Measurements from ENCODE around the gene CNTN4. TPM values are rescaled to one million over a fixed set of nuclear protein-coding genes. Genes with fewer than 3 reads are reported as not detected.

CNTN4 gene
- total and polyA plus RNA-seq, 2 of the 8 experiments (the other 6 are each of a cell fraction or from before 2014, with no cell fraction given), result 0.41 to 2.2 TPM

- Histone ChIP-seq H2BK5ac (ENCODE audit: low read depth, low read length) (no peak overlapping the region), H3K23me2 (ENCODE audit: low read depth, low read length) (no peaks in the 10 kb centered on the region), H3K4me1 (replicated peaks in 1 of 4; ENCODE audit: control insufficient read depth in 3 of 4, insufficient read depth in 4 of 4, low read length in 3 of 4) (no peaks in the 10 kb centered on the region), H2AFZ (ENCODE audit: low read length) (no peak overlapping the region), H2BK120ac (replicated peaks; ENCODE audit: low read depth, low read length) (no peak overlapping the region), H3K79me2 (ENCODE audit: control insufficient read depth in 1 of 2, insufficient read depth in 2 of 2, low read length in 2 of 2) (no peaks in the 10 kb centered on the region), H3K9me3 (ENCODE audit: insufficient read depth in 2 of 2, low read depth in 1 of 2, low read length in 1 of 2) (no peaks in the 10 kb centered on the region), H3K9ac (replicated peaks in 1 of 4; ENCODE audit: extremely low read depth in 1 of 4, low read depth in 3 of 4, low read length in 3 of 4) (no peak overlapping the region), H4K5ac (ENCODE audit: insufficient read length, low read depth, low read length) (no peak overlapping the region), H3K4me3 (ENCODE audit: extremely low read depth in 1 of 4, insufficient read depth in 2 of 4, low read depth in 3 of 4, low read length in 4 of 4) (no peak overlapping the region), H4K91ac (replicated peaks; ENCODE audit: insufficient read length, low read length) (no peak overlapping the region), H2BK12ac (ENCODE audit: low read depth, low read length) (no peak overlapping the region), H3K79me1 (ENCODE audit: low read depth, low read length) (no peaks in the 10 kb centered on the region), H2BK15ac (ENCODE audit: low read length) (no peak overlapping the region), H3K23ac (ENCODE audit: insufficient read length) (no peak overlapping the region), H3K36me3 (ENCODE audit: control insufficient read depth in 2 of 4, insufficient read depth in 4 of 4, low read length in 3 of 4) (no peaks in the 10 kb centered on the region), H3K14ac (ENCODE audit: insufficient read length) (no peak overlapping the region), H2BK20ac (ENCODE audit: low read length) (no peak overlapping the region), H3K4ac (replicated peaks; ENCODE audit: insufficient read length, low read depth, low read length) (no peak overlapping the region), H3K18ac (ENCODE audit: extremely low read depth, low read length) (no peak overlapping the region), H3K27ac (ENCODE audit: low read depth, low read length) (no peak overlapping the region), H2AK5ac (ENCODE audit: low read depth, low read length) (no peak overlapping the region), H4K20me1 (replicated peaks in 1 of 2; ENCODE audit: control insufficient read depth in 1 of 2, insufficient read depth in 2 of 2, low read length in 2 of 2) (no peaks in the 10 kb centered on the region), H3K56ac (replicated peaks; ENCODE audit: insufficient read length, low read depth, low read length) (no peak overlapping the region), H3K27me3 (replicated peaks in 1 of 4; ENCODE audit: control insufficient read depth in 3 of 4, extremely low read depth in 1 of 4, insufficient read depth in 3 of 4, low read length in 3 of 4) (no peaks in the 10 kb centered on the region), H3K4me2 (ENCODE audit: insufficient read depth in 1 of 2, low read depth in 2 of 2, low read length in 2 of 2) (no peak overlapping the region), H4K8ac (ENCODE audit: extremely low read depth, insufficient read depth, low read length) (no peak overlapping the region)
- no peak for DNase-seq (ENCODE audit: low read depth in 1 of 2, low spot score in 2 of 2)
- TF ChIP-seq ATF3 (IDR thresholded peaks at IDR 0.05; ENCODE audit: insufficient read depth, low read depth, low read length) (no peak), MAFK (IDR thresholded peaks at IDR 0.05; ENCODE audit: low read depth, low read length) (no peak), GTF2F1 (IDR thresholded peaks at IDR 0.05; ENCODE audit: borderline replicate concordance, low read depth, low read length) (no peak), POLR2AphosphoS5 (IDR thresholded peaks at IDR 0.05; ENCODE audit: low read depth, low read length) (no peak), SP1 (IDR thresholded peaks at IDR 0.05; ENCODE audit: low read depth, low read length) (no peak), SP4 (IDR thresholded peaks at IDR 0.05; ENCODE audit: low read length) (no peak), CTBP2 (IDR thresholded peaks at IDR 0.05; ENCODE audit: borderline replicate concordance, insufficient read depth, insufficient read length, low read length) (no peak), BCL11A (IDR thresholded peaks at IDR 0.05; ENCODE audit: low read depth in 2 of 2, low read length in 2 of 2) (no peak), JUN (IDR thresholded peaks at IDR 0.05; ENCODE audit: low read depth, low read length) (no peak), CREB1 (IDR thresholded peaks at IDR 0.05) (no peak), RFX5 (IDR thresholded peaks at IDR 0.05; ENCODE audit: borderline replicate concordance, low read depth, low read length) (no peak), EZH2 (IDR thresholded peaks at IDR 0.05; ENCODE audit: low read depth, low read length, severe bottlenecking) (no peak), CHD1 (IDR thresholded peaks at IDR 0.05; ENCODE audit: low read depth, low read length) (no peak), CBX5 (IDR thresholded peaks at IDR 0.05; ENCODE audit: low read depth, low read length) (no peak), YY1 (IDR thresholded peaks at IDR 0.05; ENCODE audit: low read depth, low read length) (no peak), HDAC6 (IDR thresholded peaks at IDR 0.05; ENCODE audit: low read depth, low read length) (no peak)
- no peak for FAIRE-seq
- ChIA-PET CTCF (ENCODE audit: partially characterized antibody) (interaction anchor here (0.8 to 3.6 kb wide), 14 partner anchors 13 to 374 kb away, joined by 3 to 20 read pairs (median 5); no protein-coding TSS in a partner anchor), POLR2A (ENCODE audit: partially characterized antibody) (no interaction called here)
- WGBS, 2 experiments (ENCODE audit: extremely low coverage in 1 of 2, insufficient coverage in 1 of 2, insufficient read length in 1 of 2, insufficient replicate concordance in 2 of 2, low coverage in 1 of 2, low lambda C conversion rate in 2 of 2, missing lambda C conversion rate in 1 of 2), result 91% methylated on average over 5 of the region's 5 CpGs; no CpG with 5 or more reads in 1 of the 2 experiments
These were observed 616.2 kb downstream of the CNTN4 start for GRCh38 chr3:2714834-2715233.
